ENCODE results near the gene COQ8A. TPM values are rescaled to one million over a fixed set of nuclear protein-coding genes. Genes with fewer than 3 reads are reported as not detected.

The COQ8A gene
- polyA plus RNA-seq, 1 donor from 2014 or later = 13.2 TPM

DNA sequence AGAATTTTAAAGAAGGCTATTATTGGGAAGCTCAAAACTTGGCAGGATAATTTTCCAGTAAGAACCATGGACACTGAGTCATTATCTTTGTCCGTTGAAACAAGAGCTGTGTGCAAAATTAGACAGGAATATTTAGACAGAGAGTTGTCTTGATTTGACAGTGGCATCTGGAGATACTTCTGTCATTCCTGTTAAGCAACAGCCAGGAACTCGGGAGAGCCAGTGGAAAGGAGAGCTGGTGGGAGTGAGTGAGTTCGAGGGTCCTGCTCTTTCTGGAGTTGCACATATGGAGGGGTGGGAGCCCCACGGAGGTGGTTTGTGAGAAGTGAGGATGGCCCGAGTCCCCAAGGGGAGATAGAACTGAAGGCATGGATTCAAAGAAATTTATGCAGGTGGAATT is 3.1 kb downstream of the COQ8A start:
- no peaks in the 10 kb centered on the region for H4K20me1 ChIP-seq (ENCODE audit: insufficient read depth)
- no peaks in the 10 kb centered on the region for H3K36me3 ChIP-seq (ENCODE audit: insufficient read depth, low read length)
- no peak overlapping the region for H3K27ac ChIP-seq (ENCODE audit: low read length)
- no peak overlapping the region for H3K4me2 ChIP-seq (ENCODE audit: low read length)
- H3K9me2 ChIP-seq (ENCODE audit: insufficient read depth, low read length) = no peaks in the 10 kb centered on the region
- H3F3A ChIP-seq (ENCODE audit: insufficient read depth, low read length, poor library complexity, severe bottlenecking) = no peaks in the 10 kb centered on the region
- H3K4me3 ChIP-seq (ENCODE audit: low read length) = no peak overlapping the region
- no peaks in the 10 kb centered on the region for H3K27me3 ChIP-seq (ENCODE audit: insufficient read depth, low read depth, low read length)
- H2AFZ ChIP-seq (ENCODE audit: low read depth, low read length) = no peak overlapping the region
- no peak overlapping the region for H3K9ac ChIP-seq (ENCODE audit: low read length)
- no peaks in the 10 kb centered on the region for H3K79me2 ChIP-seq (replicated peaks; ENCODE audit: insufficient read depth, low read length)
- no peaks in the 10 kb centered on the region for H3K9me3 ChIP-seq (ENCODE audit: low read length)
- TF ChIP-seq SMC3 (conservative IDR thresholded peaks at IDR 0.05; ENCODE audit: poor library complexity) (no peak), TAF1 (IDR thresholded peaks at IDR 0.05; ENCODE audit: low read depth) (no peak), MXI1 (conservative IDR thresholded peaks at IDR 0.05; ENCODE audit: poor library complexity, severe bottlenecking) (no peak)
- TF ChIP-seq, protein P1, sequence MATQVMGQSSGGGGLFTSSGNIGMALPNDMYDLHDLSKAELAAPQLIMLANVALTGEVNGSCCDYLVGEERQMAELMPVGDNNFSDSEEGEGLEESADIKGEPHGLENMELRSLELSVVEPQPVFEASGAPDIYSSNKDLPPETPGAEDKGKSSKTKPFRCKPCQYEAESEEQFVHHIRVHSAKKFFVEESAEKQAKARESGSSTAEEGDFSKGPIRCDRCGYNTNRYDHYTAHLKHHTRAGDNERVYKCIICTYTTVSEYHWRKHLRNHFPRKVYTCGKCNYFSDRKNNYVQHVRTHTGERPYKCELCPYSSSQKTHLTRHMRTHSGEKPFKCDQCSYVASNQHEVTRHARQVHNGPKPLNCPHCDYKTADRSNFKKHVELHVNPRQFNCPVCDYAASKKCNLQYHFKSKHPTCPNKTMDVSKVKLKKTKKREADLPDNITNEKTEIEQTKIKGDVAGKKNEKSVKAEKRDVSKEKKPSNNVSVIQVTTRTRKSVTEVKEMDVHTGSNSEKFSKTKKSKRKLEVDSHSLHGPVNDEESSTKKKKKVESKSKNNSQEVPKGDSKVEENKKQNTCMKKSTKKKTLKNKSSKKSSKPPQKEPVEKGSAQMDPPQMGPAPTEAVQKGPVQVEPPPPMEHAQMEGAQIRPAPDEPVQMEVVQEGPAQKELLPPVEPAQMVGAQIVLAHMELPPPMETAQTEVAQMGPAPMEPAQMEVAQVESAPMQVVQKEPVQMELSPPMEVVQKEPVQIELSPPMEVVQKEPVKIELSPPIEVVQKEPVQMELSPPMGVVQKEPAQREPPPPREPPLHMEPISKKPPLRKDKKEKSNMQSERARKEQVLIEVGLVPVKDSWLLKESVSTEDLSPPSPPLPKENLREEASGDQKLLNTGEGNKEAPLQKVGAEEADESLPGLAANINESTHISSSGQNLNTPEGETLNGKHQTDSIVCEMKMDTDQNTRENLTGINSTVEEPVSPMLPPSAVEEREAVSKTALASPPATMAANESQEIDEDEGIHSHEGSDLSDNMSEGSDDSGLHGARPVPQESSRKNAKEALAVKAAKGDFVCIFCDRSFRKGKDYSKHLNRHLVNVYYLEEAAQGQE (IDR thresholded peaks at IDR 0.05; ENCODE audit: borderline replicate concordance) = no peak
- TF ChIP-seq, protein P2, sequence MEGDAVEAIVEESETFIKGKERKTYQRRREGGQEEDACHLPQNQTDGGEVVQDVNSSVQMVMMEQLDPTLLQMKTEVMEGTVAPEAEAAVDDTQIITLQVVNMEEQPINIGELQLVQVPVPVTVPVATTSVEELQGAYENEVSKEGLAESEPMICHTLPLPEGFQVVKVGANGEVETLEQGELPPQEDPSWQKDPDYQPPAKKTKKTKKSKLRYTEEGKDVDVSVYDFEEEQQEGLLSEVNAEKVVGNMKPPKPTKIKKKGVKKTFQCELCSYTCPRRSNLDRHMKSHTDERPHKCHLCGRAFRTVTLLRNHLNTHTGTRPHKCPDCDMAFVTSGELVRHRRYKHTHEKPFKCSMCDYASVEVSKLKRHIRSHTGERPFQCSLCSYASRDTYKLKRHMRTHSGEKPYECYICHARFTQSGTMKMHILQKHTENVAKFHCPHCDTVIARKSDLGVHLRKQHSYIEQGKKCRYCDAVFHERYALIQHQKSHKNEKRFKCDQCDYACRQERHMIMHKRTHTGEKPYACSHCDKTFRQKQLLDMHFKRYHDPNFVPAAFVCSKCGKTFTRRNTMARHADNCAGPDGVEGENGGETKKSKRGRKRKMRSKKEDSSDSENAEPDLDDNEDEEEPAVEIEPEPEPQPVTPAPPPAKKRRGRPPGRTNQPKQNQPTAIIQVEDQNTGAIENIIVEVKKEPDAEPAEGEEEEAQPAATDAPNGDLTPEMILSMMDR (IDR thresholded peaks at IDR 0.05; ENCODE audit: poor library complexity, severe bottlenecking) = no peak

DNA sequence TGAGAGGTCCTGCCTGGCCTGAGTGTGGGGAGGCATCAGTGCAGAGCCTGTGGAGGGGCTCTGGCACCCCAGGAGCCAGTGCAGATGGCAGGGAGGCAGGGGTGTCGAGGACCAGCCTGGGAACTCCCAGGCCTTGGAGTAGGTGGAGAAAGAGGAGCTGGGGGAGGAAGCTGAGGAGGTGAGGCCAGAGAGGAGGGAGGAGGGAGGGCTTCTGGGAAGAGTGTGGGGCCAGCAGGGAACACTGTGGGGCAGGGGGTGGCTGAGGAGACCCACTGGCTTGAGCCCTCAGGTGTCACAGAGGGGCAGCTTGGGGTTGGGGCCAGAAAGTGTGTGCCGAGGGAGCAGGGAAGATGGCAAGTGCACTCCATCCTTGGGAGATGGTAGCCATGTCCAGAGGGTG is 3.8 kb downstream of the COQ8A start:
- H3K36me3 ChIP-seq (ENCODE audit: insufficient read depth, low read length) = no peaks in the 10 kb centered on the region
- no peaks in the 10 kb centered on the region for H3K27me3 ChIP-seq (ENCODE audit: insufficient read depth, low read depth, low read length)
- H3K9ac ChIP-seq (ENCODE audit: low read length) = no peak overlapping the region
- TF ChIP-seq SMC3 (conservative IDR thresholded peaks at IDR 0.05; ENCODE audit: poor library complexity) (no peak), EZH2 (IDR thresholded peaks at IDR 0.05; ENCODE audit: borderline replicate concordance, insufficient read depth, low read length, poor library complexity, severe bottlenecking) (no peak)
- no peaks in the 10 kb centered on the region for H3F3A ChIP-seq (ENCODE audit: insufficient read depth, low read length, poor library complexity, severe bottlenecking)
- no peaks in the 10 kb centered on the region for H3K79me2 ChIP-seq (replicated peaks; ENCODE audit: insufficient read depth, low read length)
- H3K9me3 ChIP-seq (ENCODE audit: low read length) = no peaks in the 10 kb centered on the region
- no peaks in the 10 kb centered on the region for H4K20me1 ChIP-seq (ENCODE audit: insufficient read depth)
- H3K4me3 ChIP-seq (ENCODE audit: low read length) = no peak overlapping the region
- no peak overlapping the region for H3K27ac ChIP-seq (ENCODE audit: low read length)
- H3K4me2 ChIP-seq (ENCODE audit: low read length) = no peak overlapping the region
- no peaks in the 10 kb centered on the region for H3K9me2 ChIP-seq (ENCODE audit: insufficient read depth, low read length)
- no peak overlapping the region for H2AFZ ChIP-seq (ENCODE audit: low read depth, low read length)

DNA sequence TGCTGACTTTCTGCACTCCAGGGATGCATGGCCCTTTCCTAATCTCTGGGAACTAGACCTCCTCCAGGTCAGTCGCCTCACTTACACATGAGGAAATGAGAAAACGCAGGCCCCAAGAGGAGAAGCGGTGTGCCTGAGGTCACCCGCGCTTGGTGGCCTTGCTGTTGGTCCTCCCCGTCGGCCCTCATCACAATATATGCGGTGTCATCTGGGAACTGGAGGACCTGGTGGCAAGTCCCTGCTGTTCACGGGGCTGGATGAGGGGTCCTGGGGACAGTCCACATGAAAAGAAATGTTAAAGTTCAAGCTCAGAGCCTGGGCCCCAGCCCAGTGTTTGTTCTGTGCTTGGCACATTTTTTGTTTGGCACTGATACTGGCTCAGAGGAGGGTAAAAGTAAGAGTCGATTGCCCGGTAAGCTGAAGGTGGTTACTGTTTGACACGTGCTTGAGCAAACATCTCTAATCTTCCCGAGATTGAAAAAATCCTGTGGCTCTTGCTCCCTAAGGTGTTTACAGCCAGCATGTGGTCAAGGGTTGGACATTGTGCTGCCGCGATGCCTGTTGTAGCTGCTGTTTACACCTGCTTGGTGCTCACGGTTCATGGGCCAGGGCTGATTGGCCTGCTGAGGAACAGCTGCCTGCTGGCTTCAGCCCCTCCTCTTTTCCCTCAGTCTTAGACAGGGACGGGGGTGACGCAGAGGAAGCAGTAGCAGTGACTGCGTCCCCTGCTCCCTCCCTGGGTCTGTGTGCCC is 5.2 kb downstream of the COQ8A start:
- H4K20me1 ChIP-seq (ENCODE audit: insufficient read depth) = no peaks in the 10 kb centered on the region
- no peaks in the 10 kb centered on the region for H3K36me3 ChIP-seq (ENCODE audit: insufficient read depth, low read length)
- H3F3A ChIP-seq (ENCODE audit: insufficient read depth, low read length, poor library complexity, severe bottlenecking) = no peaks in the 10 kb centered on the region
- H3K4me2 ChIP-seq (ENCODE audit: low read length) = no peak overlapping the region
- no peaks in the 10 kb centered on the region for H3K27me3 ChIP-seq (ENCODE audit: insufficient read depth, low read depth, low read length)
- no peaks in the 10 kb centered on the region for H3K9me3 ChIP-seq (ENCODE audit: low read length)
- no peak overlapping the region for H3K9ac ChIP-seq (ENCODE audit: low read length)
- H3K4me3 ChIP-seq (ENCODE audit: low read length) = no peak overlapping the region
- no peak overlapping the region for H2AFZ ChIP-seq (ENCODE audit: low read depth, low read length)
- no peak for TF ChIP-seq RAD21 (conservative IDR thresholded peaks at IDR 0.05)
- no peak for TF ChIP-seq MXI1 (conservative IDR thresholded peaks at IDR 0.05; ENCODE audit: poor library complexity, severe bottlenecking)
- no peak for TF ChIP-seq EZH2 (IDR thresholded peaks at IDR 0.05; ENCODE audit: borderline replicate concordance, insufficient read depth, low read length, poor library complexity, severe bottlenecking)
- no peak for TF ChIP-seq POLR2AphosphoS5 (IDR thresholded peaks at IDR 0.05)
- TF ChIP-seq TAF1 (IDR thresholded peaks at IDR 0.05; ENCODE audit: low read depth) = no peak
- TF ChIP-seq, protein P1 (IDR thresholded peaks at IDR 0.05; ENCODE audit: borderline replicate concordance) = no peak
- no peak for TF ChIP-seq EP300 (conservative IDR thresholded peaks at IDR 0.05; ENCODE audit: poor library complexity, severe bottlenecking)
- no peak for TF ChIP-seq SMC3 (conservative IDR thresholded peaks at IDR 0.05; ENCODE audit: poor library complexity)
- TF ChIP-seq, protein P2 (IDR thresholded peaks at IDR 0.05; ENCODE audit: poor library complexity, severe bottlenecking) = no peak
- no peaks in the 10 kb centered on the region for H3K79me2 ChIP-seq (replicated peaks; ENCODE audit: insufficient read depth, low read length)
- H3K9me2 ChIP-seq (ENCODE audit: insufficient read depth, low read length) = no peaks in the 10 kb centered on the region
- no peak overlapping the region for H3K27ac ChIP-seq (ENCODE audit: low read length)

All from neural cell (in vitro differentiated cells).